C1 segment of cervical spinal cord (tissue), 14 donors: Measurements from ENCODE around the gene RPRD2.
"Not testable (repeated sequence)": the region's sequence is repeated elsewhere in the genome, so short reads cannot be mapped to it uniquely, and the experiment has no call there.

Experiments used
- DNase-seq, 14 donors: peaks; one replicate each; lab custom pipeline; 2025; lab: John Stamatoyannopoulos, UW

Gene RPRD2

GRCh38 chr1:150388241-150388640 lies 24.3 kb downstream of the RPRD2 start:
- no peak for DNase-seq

- DNase-seq: no peak
Measured at GRCh38 chr1:150389650-150390049, 25.7 kb downstream of the RPRD2 start.

- DNase-seq: no peak
Measured at GRCh38 chr1:150392627-150393026, 28.7 kb downstream of the RPRD2 start.

DNA sequence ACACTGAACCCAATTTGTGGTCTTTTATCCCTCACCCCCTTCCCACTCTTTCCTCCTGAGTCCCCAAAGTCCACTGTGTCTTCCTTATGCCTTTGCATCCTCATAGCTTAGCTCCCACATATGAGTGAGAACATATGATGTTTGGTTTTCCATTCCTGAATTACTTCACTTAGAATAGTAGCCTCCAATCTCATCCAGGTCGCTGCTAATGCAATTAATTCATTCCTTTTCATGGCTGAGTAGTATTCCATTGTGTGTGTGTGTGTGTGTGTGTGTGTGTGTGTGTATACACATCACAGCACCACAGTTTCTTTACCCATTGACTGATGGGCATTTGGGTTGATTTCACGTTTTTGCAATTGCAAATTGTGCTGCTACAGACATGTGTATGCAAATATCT lies 31.2 kb downstream of the RPRD2 start:
- not testable (repeated sequence) for DNase-seq

- no peak for DNase-seq
Measured at GRCh38 chr1:150397392-150398032, 33.6 kb downstream of the RPRD2 start.

GRCh38 chr1:150404465-150404864 lies 40.5 kb downstream of the RPRD2 start:
- DNase-seq: no peak

DNA sequence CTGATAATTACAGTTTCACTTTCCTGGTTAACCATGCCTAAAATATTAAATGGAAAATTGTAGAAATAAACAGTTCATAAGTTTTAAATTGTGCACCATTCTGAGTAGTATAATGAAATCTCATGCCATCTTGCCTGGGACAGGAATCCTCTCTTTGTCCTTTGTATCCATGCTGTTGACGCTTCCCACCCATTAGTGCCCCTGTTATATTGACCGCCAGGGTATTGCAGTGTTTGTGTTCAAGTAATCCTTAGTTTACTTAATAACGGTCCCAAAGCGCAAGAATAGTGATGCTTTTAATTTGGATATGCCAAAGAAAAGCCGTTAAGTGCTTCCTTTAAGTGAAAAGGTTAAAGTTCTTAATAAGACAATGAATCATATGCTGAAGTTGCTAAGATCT lies 41.7 kb downstream of the RPRD2 start:
- DNase-seq: no peak

- no peak for DNase-seq
Measured at GRCh38 chr1:150406483-150406882, 42.5 kb downstream of the RPRD2 start.

- DNase-seq: no peak
Measured at GRCh38 chr1:150407330-150407729, 43.4 kb downstream of the RPRD2 start.

- DNase-seq: no peak
Measured at GRCh38 chr1:150408800-150409199, 44.9 kb downstream of the RPRD2 start.

- DNase-seq: no peak
Measured at GRCh38 chr1:150409504-150410362, 45.8 kb downstream of the RPRD2 start.

GRCh38 chr1:150410582-150411101 lies 46.7 kb downstream of the RPRD2 start:
- peak in 3 of 14 donors; percentile 0 to 26 (median 1) for DNase-seq

DNA sequence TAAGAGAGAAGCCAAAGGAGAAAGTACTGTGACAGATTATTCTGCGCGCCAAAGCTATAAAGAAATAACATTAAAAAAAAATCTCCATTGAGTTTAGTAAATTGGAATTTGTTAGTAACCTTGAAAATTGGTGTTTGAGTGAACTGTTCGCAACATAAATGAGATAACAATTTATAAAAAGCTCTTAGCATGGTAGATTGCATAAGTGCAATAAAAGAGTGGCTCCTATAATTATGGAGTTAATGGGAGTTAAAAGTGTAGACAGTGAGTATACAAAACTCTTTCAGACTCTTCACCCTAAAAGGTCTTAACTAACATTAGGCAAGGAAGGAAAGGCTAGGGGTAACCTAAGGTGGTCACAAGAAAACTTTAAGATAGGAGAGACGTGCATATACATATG lies 50.6 kb downstream of the RPRD2 start:
- no peak for DNase-seq

GRCh38 chr1:150415800-150416199 lies 51.9 kb downstream of the RPRD2 start:
- DNase-seq: no peak

DNA sequence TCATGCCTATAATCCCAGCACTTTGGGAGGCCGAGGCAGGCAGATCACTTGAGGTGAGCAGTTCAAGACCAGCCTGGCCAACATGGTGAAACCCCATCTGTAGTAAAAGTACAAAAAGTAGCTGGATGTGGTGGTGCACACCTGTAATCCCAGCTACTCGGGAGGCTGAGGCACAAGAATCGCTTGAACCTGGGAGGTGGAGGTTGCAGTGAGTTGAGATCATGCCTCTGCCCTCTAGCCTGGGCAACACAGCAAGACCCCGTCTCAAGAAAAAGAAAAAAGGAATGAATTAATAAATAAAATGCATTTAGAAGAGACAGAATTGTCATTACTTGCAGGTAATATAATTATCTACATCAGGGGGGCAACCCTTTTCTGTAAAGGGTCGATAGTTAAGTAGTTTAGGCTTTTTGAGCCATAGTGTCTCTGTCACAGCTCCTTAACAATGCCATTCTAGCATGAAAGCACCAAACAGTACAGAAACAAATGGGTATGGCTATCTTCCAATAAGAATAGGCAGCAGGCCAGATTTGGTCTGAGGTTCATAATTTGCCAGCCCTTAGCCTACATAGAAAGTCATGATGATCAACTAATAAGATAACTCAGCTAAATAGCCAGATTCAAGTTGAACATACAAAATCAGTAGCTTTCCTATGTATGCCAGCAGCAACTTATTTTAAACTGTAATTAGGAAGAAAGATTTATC lies 56.8 kb downstream of the RPRD2 start:
- DNase-seq: peak in 2 of 14 donors; percentile 19 to 66

GRCh38 chr1:150422541-150422940 lies 58.6 kb downstream of the RPRD2 start:
- DNase-seq: no peak

DNA sequence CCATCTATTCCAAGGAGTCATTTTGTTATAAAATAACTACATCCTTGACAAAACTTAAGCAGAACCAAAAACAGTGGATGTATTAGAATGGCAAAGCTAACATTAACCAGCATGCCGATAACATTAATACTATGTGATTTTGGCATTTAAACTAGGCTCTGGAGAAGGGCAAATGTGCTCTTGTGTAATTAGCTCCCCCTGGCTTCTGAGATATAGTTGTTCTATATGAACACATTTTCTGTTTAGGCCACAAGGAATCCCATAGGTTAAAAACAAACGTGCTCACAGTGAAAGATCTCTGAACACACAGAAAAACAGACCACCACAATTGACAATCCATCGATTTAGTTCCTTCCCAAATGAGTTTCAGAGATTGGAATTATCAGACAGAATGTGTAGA lies 65.9 kb downstream of the RPRD2 start:
- DNase-seq: no peak

DNA sequence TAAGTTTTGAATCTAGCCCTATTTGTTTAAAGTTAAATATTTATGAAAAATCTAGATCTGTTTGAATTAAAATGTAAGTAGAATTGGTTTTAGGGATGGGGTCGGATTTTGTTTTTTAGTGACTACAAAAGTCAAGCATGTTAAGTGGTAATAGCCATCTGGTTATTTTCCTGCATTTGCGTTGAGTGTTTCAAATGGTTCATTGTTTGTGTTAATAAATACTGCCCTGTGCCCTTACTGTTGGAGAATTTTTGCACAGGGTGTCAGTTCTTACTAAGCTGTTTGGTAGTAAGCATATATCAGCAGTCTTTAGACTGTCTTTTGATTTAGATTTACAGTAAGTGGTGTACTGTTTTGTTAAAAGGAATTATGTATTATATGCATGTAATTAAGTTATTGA lies 77.2 kb downstream of the RPRD2 start:
- no peak for DNase-seq

- DNase-seq: no peak
Measured at GRCh38 chr1:150444232-150444631, 80.3 kb downstream of the RPRD2 start.

DNA sequence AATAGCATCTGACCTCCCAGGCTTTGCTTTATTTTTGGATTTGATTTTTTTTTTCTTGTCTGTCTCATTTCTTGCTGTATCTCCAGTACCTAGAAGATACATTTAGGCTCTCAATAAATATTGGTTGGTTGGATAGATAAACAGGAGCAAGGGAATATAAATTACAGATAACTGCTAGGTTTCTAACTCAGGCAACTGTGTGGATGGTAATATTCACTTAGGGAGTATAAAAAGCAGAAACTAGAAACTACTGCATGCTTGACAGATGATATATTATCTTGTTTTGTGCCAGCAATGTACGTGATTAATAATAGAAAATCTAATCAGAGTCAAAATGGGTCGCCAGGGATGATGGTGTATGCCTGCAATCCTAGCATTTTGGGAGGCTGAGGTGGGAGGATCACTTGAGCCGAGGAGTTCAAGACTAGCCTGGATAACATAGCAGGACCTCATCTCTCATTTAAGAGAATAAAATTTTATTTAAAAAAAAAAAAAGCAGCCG lies 92.2 kb downstream of the RPRD2 start:
- no peak for DNase-seq

GRCh38 chr1:150464422-150464826 lies 100.5 kb downstream of the RPRD2 start:
- DNase-seq: peak in 5 of 14 donors; percentile 0 to 20 (median 5)

DNA sequence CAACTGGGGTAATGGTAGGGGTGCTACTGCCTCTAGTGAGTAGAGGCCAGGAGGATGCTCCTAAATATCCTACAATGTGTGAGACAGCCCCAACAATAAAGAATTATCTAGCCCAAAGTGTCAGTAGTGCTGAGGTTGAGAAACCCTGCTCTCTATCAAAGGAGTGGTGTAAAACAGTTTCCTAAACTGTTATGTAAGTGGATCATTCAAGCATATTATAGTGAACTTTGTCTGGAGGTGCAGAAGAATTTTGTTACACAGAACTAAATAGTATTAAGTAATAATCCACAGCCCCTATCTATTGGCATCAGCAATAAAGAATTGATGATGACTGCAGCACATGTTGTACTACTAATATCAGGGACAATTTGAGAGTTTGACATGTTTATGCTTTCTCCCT lies 103.0 kb downstream of the RPRD2 start:
- no peak for DNase-seq
